ENCODE data around the gene FOXN3.

GRCh38 chr14:89141862-89142261 is 275.2 kb downstream of the FOXN3 start:
- TF ChIP-seq CTCF (IDR thresholded peaks at IDR 0.05) (no peak), POLR2A (IDR thresholded peaks at IDR 0.05) (no peak)

All from lower leg skin (tissue), 3 donors.